IPS-NIHi7 (cell line): Measurements from ENCODE around the gene RSKR.
"Not testable (repeated sequence)": the region's sequence is repeated elsewhere in the genome, so short reads cannot be mapped to it uniquely, and the experiment has no call there.

Source experiments
- DNase-seq: peaks from one replicate; pipeline ENCODE4 v3.0.0; 2012; ENCODE audit warnings: mixed read lengths; ENCODE audit errors: extremely low spot score

The RSKR gene

GRCh38 chr17:28577466-28577824 is 36.5 kb downstream of the RSKR start:
- no peak for DNase-seq

- peak; percentile 100 for DNase-seq
These were observed 37.1 kb downstream of the RSKR start, which contains the start of gene ALDOC for GRCh38 chr17:28576758-28577465. Gene ALDOC (minus strand): TSS chr17:28576895. CDS start chr17:28575532, 1,363 bp downstream.

- not testable (repeated sequence) for DNase-seq
These were observed 38.0 kb downstream of the RSKR start for GRCh38 chr17:28576016-28576415.

DNA sequence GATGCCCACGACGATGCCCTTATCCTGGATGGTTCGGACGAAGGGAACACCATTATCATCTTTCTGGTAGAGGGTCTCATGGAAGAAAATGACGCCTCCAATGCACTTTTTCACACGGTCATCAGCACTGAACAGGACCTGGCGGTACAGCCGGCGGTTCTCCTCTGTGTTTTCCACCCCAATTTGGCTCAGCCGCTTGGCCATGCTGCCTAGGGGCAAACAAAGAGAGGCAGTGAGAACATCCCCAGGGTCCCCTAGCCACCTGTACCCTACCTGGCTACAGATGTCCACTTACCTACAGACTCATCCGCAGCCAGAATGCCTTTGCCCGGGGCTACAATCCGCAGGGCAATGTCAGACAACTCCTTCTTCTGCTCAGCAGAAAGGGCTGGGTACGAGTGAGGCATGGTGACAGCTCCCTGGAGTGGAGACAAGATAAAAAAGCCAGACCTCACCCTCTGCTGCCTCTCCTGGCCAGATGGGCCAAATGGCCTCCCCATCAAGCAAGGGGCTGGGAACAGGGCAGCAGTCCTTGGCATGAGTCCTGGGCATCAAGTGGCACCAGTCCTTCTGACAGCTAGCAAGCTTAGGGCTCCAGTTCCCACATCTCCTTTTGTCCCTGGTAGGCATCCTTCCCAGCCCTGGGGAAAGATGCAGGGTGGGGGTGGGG is 38.7 kb downstream of the RSKR start:
- no peak for DNase-seq

GRCh38 chr17:28574526-28574925 is 39.5 kb downstream of the RSKR start:
- no peak for DNase-seq

- no peak for DNase-seq
These were observed 40.0 kb downstream of the RSKR start for GRCh38 chr17:28573966-28574480.

GRCh38 chr17:28573521-28573920 is 40.5 kb downstream of the RSKR start:
- DNase-seq = no peak

DNA sequence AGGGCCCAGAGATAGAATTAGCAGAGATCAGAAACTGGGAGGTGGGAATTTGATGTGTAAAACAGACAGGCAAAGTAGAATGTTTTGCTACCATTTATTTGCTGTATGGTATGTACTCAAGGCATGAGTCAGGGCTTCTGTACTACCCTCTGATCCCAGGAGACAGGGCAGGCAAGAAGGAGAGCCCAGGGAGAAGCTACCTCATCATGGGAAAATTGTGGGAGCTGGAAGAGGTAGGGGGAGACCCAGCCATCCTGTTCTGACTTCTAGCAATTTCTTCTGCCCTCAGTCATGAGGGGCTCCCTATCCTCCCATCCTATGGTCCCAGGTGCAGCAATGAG is 41.0 kb downstream of the RSKR start:
- DNase-seq = no peak

DNA sequence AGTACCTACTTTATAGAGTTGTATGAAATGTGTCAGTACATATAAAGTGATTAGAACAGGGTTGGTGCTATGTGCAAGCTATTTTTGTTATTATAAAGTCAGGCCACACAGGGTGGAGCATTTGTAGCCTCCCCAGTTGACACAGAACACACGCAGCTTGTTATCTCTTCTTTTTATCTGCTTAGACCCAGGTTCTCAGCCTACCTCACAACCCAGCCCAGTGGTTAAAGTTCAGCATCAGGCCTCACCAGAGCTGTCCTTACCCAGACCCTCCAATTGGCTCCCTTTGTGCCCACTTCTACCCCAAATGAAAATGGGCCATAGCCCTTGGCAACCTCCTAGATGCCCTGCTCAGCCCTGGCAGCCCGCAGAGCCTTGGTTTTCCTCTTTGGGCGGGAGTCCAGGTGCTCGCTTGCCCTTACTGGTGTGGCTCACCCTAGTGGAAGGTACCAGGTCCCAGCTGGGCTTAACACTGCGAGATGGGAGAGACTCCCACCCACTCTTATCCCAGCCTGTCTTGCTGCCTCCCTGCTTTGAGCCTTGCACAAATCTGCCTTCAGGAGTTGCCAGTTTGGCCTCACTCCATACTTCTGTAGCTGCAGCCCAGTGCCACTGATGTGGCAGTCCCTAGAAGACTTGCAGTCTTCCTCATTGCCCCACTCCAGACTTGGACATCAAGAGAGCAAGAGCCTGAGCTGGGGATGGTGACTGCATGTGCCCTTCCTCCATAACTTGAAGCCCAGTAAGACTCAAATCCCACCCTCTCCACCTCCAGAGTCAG is 41.5 kb downstream of the RSKR start:
- DNase-seq = no peak

DNA sequence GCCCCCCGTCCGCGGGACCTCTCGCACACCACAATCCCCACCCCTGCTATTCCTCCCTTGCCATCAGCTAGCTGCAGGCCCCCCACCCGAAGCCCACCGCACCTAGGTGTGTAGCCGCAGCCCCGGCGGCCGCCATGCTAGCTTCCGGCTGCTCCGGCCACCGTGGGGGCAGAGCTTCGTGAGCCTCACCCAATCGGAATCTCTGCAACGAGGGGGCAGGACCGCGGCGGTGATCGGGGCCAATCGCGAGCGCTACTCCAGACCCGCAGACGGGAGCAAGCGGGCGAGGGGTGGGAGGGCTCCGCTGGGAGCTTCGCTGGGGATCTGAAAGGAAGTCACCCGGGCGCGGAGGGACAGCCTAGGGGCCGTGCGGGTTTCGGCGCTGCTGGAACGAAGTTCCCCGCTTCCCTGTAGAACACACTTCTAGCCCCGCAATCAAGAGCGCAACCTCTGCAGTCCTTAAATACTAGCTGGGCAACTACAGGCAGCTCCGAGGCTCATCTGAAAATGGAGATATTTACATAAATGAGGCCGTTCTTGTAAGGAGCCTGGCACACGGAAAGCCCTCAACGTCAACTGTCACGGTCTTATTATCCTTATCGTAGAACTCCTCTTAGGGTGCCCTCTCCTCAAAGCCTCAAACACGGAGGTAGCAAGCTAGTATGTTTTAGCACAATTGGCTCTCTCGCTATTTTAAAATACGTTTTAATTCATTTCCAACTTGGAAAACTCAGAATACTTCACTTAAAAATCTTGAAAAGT is 42.4 kb downstream of the RSKR start, which contains the start of gene PIGS:
TSS of gene PIGS (minus strand) at position 164 of the 762 bp plus-strand sequence. CDS start at position 136, 28 bp downstream.
- DNase-seq = peak; percentile 99

- peak; percentile 59 for DNase-seq
These were observed 43.1 kb downstream of the RSKR start for GRCh38 chr17:28570716-28571360.

- DNase-seq = no peak
These were observed 44.5 kb downstream of the RSKR start for GRCh38 chr17:28569446-28569845.

DNA sequence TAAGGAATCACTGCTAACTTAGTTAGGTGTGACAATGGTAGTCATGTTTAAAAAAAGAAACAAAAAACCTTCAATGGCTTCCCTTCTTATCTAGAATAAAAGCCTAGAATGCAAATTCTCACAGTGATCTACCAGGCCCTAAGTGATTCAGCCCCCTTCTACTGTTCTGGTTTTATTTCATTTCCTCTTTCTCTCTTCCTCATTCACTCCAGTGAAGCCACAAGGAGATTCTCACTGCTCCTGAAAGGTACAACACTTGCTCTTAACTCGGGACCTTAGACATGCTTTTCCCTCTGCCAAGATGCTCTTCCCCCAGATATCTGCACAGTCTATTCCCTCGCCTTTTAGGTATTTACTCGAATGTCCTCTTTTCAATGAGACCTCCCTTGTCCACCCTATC is 46.4 kb downstream of the RSKR start:
- DNase-seq = no peak

- DNase-seq = no peak
These were observed 50.5 kb downstream of the RSKR start for GRCh38 chr17:28563475-28563874.
